ENCODE measurements around the gene ANKFN1.

GRCh38 chr17:56457501-56457900 lies 304.2 kb downstream of the ANKFN1 start:
- TF ChIP-seq CTCF (conservative IDR thresholded peaks at IDR 0.05 in 1 of 2, IDR thresholded peaks at IDR 0.05 in 1 of 2; ENCODE audit: extremely low read depth in 1 of 2, insufficient read depth in 1 of 2, low read depth in 1 of 2, low read length in 2 of 2) (no peak), EZH2 (IDR thresholded peaks at IDR 0.05; ENCODE audit: borderline replicate concordance, low read length) (no peak)
